Diencephalon (tissue), 1 donor: ENCODE measurements around the gene PSENEN. TPM values are rescaled to one million over a fixed set of nuclear protein-coding genes. Genes with fewer than 3 reads are reported as not detected.

ENCODE experiments used
- total RNA-seq: library from RNA; depleted of rRNA; stranded (reverse); fragments of >200 nt; gene quantifications from one replicate; pipeline ENCODE4 v1.2.3, GENCODE V29; 2014

Gene PSENEN
- 23.5 TPM for total RNA-seq

GRCh38 chr19:35745328-35746086 lies at the start of gene PSENEN, which contains the start of gene U2AF1L4:
Gene PSENEN, plus strand, starts transcription at chr19:35745651. Its CDS starts 280 bp downstream, at chr19:35745931.
Gene U2AF1L4, minus strand, starts transcription at chr19:35745418. Its CDS starts 27 bp downstream, at chr19:35745391.

GRCh38 chr19:35704218-35704617 lies 41.2 kb upstream of the PSENEN start, which contains the start of gene ZBTB32:
Gene ZBTB32, plus strand, starts transcription at chr19:35704558. Its CDS starts 10,069 bp downstream, at chr19:35714627.

DNA sequence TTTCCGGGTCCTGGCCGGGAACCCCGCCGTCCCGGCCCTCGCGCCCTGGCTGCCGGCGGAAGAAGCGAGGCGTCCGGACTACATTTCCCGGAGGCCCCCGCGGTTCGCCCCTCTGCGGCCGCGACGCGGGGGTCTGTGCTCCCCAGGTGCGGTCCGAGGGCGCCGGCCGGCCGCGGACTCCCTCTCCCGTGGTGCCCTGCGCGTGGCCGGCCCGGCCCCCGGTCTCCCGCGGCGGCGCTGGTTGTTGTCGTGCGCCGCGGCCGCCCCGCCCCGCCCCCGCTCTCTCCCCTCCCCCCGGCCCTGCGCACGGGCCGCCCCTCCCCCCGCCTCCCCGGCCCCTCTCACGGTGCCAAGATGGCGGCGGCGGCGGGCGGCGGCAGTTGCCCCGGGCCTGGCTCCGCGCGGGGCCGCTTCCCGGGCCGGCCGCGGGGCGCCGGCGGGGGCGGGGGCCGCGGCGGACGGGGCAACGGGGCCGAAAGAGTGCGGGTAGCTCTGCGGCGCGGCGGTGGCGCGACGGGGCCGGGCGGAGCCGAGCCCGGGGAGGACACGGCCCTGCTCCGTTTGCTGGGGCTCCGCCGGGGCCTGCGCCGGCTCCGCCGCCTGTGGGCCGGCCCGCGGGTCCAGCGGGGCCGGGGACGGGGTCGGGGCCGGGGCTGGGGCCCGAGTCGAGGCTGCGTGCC lies 27.6 kb upstream of the PSENEN start, which contains the start of gene KMT2B:
Gene KMT2B (plus strand): TSS at position 339 of the 680 bp plus-strand sequence. CDS start 16 bp downstream, at position 355.

GRCh38 chr19:35742121-35742724 lies 3.2 kb upstream of the PSENEN start, which contains the start of gene IGFLR1:
Gene IGFLR1, minus strand, starts transcription at chr19:35742452. Its CDS starts 1,272 bp downstream, at chr19:35741180.

DNA sequence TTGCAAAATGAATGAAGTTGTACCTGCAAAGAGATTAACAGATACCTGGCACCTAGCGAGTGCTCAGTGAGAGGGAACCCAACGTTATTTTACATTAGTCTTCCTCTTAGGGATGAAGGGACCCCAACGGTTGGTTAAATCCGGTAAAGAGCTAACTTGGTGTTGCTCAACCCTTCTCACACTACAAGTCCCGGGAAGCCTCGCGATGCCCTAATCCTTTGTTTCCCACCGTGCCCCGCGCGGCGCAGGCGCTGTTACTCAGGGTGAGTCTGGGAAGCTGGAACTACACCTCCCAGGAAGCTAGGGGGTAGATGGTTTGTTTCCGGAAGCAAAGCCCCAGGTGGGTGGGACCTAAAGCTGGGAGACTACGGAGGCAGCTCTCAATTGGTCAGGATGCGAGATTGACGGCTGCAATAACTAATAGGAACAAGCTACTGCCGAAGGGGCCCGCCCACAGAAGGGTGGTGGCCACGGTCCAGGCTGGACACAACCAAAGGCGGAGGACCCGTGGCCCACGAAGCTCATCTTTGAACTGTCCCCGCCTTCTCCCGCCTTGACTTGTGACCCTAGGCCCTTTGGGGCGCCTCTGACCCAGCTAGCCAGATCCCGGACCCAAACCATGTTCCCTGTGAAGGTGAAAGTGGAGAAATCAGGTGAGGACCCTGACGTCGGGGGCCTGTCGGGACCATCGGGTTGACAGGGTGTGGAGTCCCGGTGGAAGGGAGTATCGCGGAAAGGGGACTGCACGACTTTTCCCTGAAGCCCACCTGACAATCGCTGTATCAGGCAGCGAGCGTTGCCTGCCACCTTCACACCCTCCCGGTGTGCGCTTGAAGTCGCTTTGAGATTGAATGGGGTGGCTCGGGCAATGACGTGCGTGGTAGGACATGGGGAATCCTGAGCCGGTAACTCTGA lies 2.9 kb downstream of the PSENEN start, which contains the start of gene LIN37:
Gene LIN37 (plus strand): TSS at position 471 of the 915 bp plus-strand sequence. CDS start 149 bp downstream, at position 620.

DNA sequence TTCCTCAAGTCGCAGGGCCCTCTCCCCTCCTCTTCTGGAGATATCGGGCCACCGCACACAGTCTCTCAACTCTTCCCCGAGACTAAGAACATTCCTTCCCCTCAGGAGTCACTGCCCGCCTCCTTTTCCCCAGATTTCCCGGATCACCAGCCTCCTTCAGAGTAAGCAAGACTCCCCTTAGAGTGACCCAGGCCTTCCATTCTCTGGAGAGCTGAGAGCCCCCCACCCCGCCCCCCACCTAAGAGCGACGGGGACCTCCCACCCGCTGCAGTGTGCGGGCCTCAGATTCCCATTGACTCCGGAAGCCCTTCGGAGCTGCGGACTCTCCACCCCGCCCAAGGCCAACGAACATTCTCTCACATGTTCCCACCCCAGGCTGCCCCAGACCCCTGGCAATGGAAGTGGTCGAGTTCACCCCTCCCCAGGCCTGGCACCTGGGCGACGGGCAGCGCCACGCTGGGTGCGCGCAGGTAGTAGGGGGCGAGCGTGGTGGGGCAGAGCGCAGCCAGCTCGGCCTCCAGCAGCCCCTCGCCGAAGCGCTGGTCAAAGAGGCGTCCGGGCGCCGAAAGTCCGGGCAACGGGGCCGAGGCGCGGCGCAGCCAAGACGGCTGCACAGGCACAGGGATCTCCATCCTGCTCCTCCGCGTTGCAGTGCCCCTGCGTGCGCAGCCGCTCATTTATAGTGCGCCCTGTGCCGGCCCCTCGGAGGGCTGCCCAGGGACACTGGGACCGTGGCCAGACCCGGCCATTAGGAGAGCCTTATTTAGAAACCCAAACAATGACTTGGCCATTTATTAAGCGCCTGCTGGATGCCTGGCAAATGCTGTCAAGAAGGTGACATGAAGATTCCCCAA lies 11.2 kb downstream of the PSENEN start, which contains the start of gene HSPB6:
Gene HSPB6 (minus strand): TSS at position 653 of the 854 bp plus-strand sequence. CDS start 21 bp downstream, at position 632.

DNA sequence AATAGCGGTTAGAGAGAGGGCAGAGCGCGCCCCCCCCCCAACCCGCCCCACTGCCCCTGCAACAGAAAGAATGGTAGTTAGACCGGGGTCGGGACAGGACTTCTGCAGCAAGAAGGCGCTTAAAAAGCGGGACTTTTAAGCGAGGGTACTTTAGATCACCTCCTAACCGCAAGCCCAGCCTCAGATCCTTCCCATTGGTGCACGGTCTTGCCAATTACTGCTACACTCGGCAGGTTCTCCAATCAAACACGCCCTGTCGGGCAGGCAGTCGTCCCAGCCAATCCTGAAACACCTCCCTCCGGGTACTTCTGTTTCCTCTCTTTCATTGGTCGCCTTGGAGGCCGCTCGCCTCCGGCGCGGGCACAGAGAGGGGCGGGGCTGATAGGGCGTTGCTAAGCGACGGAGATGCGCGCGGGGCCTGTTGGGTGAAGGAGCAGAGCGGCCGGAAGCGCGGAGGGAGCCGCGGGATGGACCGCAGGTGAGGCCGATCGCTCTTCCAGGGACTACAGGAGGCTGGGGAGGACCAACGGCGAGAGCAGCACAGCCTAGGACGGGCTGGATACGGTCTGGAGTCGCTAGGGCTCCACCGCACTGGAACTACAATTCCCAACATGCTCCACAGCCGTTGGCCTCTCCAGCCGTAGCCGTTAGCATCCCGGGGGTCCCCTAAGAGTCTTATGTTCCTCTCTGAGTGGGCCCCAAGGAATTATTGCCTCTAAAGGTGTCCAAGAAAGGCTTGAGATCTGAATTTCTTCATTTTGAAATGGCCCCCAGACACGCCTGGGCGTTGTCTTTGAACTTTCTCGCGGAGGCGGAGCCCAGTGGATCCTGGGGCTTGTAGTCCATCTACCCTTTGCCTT lies 12.5 kb downstream of the PSENEN start, which contains the start of gene PROSER3:
Gene PROSER3 (plus strand): TSS at position 428 of the 860 bp plus-strand sequence. CDS start 40 bp downstream, at position 468.

DNA sequence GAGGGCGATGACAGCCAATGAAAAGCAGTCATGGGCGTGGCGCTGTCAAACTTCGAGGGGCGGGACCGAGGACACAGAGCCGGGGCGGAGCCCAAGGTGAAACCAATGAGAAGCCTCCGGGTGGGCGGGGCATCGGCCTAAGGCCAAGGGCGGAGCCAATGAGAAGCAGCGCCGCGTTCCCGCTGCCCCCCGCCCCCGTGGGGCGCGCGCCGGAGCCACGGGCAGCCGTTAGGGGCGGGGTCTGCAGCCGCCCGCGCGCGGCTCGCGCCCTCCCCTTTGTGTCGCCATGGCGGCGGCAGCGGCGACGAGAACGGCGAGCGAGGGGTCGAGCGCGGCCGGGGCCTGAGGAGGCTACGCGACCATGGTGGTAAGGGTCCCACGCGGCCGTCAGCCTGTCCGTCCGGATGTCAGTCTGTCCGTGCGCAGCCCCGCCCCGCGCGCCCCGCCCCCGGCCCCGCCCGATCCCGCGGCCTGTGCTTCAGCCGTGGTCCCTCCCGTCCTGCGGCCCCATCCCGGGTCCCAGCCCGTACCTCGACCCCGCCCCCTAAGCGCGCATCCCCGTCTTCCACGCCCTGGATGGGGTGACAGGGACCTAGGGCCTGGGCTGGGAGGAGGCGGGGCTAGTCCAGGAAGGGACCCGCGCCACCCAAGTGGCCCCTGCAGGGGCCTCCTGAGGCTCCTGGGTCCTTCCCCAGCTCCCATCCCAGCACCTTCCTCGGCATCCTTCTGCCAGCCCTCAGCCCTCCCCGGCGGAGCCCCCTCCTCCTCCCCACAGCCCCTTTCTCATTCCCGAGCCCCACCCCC lies 30.0 kb downstream of the PSENEN start, which contains the start of gene ARHGAP33:
Gene ARHGAP33 (plus strand): TSS at position 267 of the 804 bp plus-strand sequence. CDS start 95 bp downstream, at position 362.

Other genes starting within 250 kb of the PSENEN start
- gene DMKN, start 232.0 kb upstream of the PSENEN start, total RNA-seq = 15.5 TPM
- gene SBSN, start 217.3 kb upstream of the PSENEN start, total RNA-seq = not detected
- not detected for gene GAPDHS, start 212.2 kb upstream of the PSENEN start, total RNA-seq
- 61.1 TPM for gene TMEM147, start 200.0 kb upstream of the PSENEN start, total RNA-seq
- not detected for gene ATP4A, start 182.0 kb upstream of the PSENEN start, total RNA-seq
- not detected for gene PMIS2, start 159.5 kb upstream of the PSENEN start, total RNA-seq
- gene HAUS5, start 132.9 kb upstream of the PSENEN start, total RNA-seq = 6.0 TPM
- gene RBM42, start 116.6 kb upstream of the PSENEN start, total RNA-seq = 18.2 TPM
- 0.46 TPM for gene ETV2, start 103.9 kb upstream of the PSENEN start, total RNA-seq
- 199 TPM for gene COX6B1, start 97.3 kb upstream of the PSENEN start, total RNA-seq
- not detected for gene UPK1A, start 79.1 kb upstream of the PSENEN start, total RNA-seq
- gene ZBTB32, start 41.1 kb upstream of the PSENEN start, total RNA-seq = not detected
- gene KMT2B, start 27.6 kb upstream of the PSENEN start, total RNA-seq = 6.2 TPM
- 0.46 TPM for gene IGFLR1, start 3.2 kb upstream of the PSENEN start, total RNA-seq
- gene U2AF1L4, start 233 bp upstream of the PSENEN start, total RNA-seq = 10.8 TPM
- gene LIN37, start 2.9 kb downstream of the PSENEN start, total RNA-seq = 12.0 TPM
- gene HSPB6, start 11.4 kb downstream of the PSENEN start, total RNA-seq = 0.23 TPM
- 5.5 TPM for gene PROSER3, start 12.5 kb downstream of the PSENEN start, total RNA-seq
- gene ARHGAP33, start 29.9 kb downstream of the PSENEN start, total RNA-seq = 68.0 TPM
- gene PRODH2, start 67.2 kb downstream of the PSENEN start, total RNA-seq = not detected
- gene NPHS1, start 106.9 kb downstream of the PSENEN start, total RNA-seq = 0.46 TPM
- gene KIRREL2, start 111.3 kb downstream of the PSENEN start, total RNA-seq = 1.8 TPM
- 328 TPM for gene APLP1, start 122.9 kb downstream of the PSENEN start, total RNA-seq
- 2.8 TPM for gene NFKBID, start 154.9 kb downstream of the PSENEN start, total RNA-seq
- 0.92 TPM for gene HCST, start 156.9 kb downstream of the PSENEN start, total RNA-seq
- 5.5 TPM for gene TYROBP, start 162.6 kb downstream of the PSENEN start, total RNA-seq
- gene LRFN3, start 190.7 kb downstream of the PSENEN start, total RNA-seq = 21.2 TPM
- gene SDHAF1, start 249.5 kb downstream of the PSENEN start, total RNA-seq = 17.3 TPM